ENCODE data around the gene TBC1D22A.

TBC1D22A gene

GRCh38 chr22:47160781-47161520 is 398.5 kb downstream of the TBC1D22A start:
- TF ChIP-seq CTCF (IDR thresholded peaks at IDR 0.05; ENCODE audit: low read depth, low read length) = no peak

GRCh38 chr22:47161631-47162030 is 399.2 kb downstream of the TBC1D22A start:
- no peak for TF ChIP-seq CTCF (IDR thresholded peaks at IDR 0.05; ENCODE audit: low read depth, low read length)
- H3K4me3 ChIP-seq (ENCODE audit: low read depth, low read length) = no peak overlapping the region

More at GRCh38 chr22:47160781-47161520, 398.5 kb downstream of the TBC1D22A start:
- H3K4me3 ChIP-seq (ENCODE audit: low read depth, low read length) = no peak overlapping the region

- no peak overlapping the region for H3K4me3 ChIP-seq (ENCODE audit: low read depth, low read length)
- no peak for TF ChIP-seq CTCF (IDR thresholded peaks at IDR 0.05; ENCODE audit: low read depth, low read length)
Measured at GRCh38 chr22:47162865-47163264, 400.4 kb downstream of the TBC1D22A start.

- H3K4me3 ChIP-seq (ENCODE audit: low read depth, low read length) = no peak overlapping the region
- TF ChIP-seq CTCF (IDR thresholded peaks at IDR 0.05; ENCODE audit: low read depth, low read length) = no peak
Measured at GRCh38 chr22:47163481-47163855, 401.0 kb downstream of the TBC1D22A start.

GRCh38 chr22:47163856-47164513 is 401.5 kb downstream of the TBC1D22A start:
- TF ChIP-seq CTCF (IDR thresholded peaks at IDR 0.05; ENCODE audit: low read depth, low read length) = no peak
- H3K4me3 ChIP-seq (ENCODE audit: low read depth, low read length) = no peak overlapping the region

GRCh38 chr22:47164514-47165337 is 402.3 kb downstream of the TBC1D22A start:
- TF ChIP-seq CTCF (IDR thresholded peaks at IDR 0.05; ENCODE audit: low read depth, low read length) = no peak
- H3K4me3 ChIP-seq (ENCODE audit: low read depth, low read length) = no peak overlapping the region

Measured in WI38 (cell line).